HL-60 (cell line): Measurements from ENCODE around the gene TENM3.

Experiments used
- CTCF ChIP-seq: IDR thresholded peaks from one replicate; pipeline ENCODE4 v1.5.1; 2011; ENCODE audit warnings: low read length, control low read depth, inconsistent platforms; ENCODE audit not compliant: insufficient read depth
- SPI1 ChIP-seq: IDR thresholded peaks from 2 replicates; pipeline ENCODE4 v1.6.1; 2012; ENCODE audit warnings: low read depth, mild to moderate bottlenecking, borderline replicate concordance

GRCh38 chr4:182775075-182775474 is 531.9 kb downstream of the TENM3 start:
- no peak for TF ChIP-seq SPI1
- TF ChIP-seq CTCF = no peak
